Panc1 (cell line): ENCODE data around the gene SEMA3B. TPM values are rescaled to one million over a fixed set of nuclear protein-coding genes. Genes with fewer than 3 reads are reported as not detected.

ENCODE experiments used
- ATAC-seq: fragments of 200-7000 bp; cut with Tn5 transposase; 2 replicates; pipeline ENCODE4 v1.9.1; 2020; ENCODE audit warnings: mild to moderate bottlenecking, moderate library complexity
- BruUV-seq: library from RNA; stranded (reverse); fragments of 400-500 nt; replicated peaks from 2 replicates; lab custom pipeline; 2021; lab: Mats Ljungman, UMichigan
- CTCF ChIA-PET: fragments of 300-600 bp; sonication (Branson Sonifier 250); formaldehyde crosslinking; loops from one replicate; lab custom pipeline; 2022; ENCODE audit warnings: antibody characterized with exemption; lab: Charles Lee
- POLR2A ChIA-PET: fragments of 300-600 bp; sonication (Branson Sonifier 250); formaldehyde crosslinking; loops from one replicate; lab custom pipeline; 2022; ENCODE audit warnings: antibody characterized with exemption; lab: Charles Lee
- DNase-seq: peaks from one replicate; pipeline ENCODE4 v3.0.0-alpha.2; 2010; ENCODE audit warnings: low read depth, low spot score
- H3K27ac ChIP-seq: 2 replicates; pipeline ENCODE4 v1.5.1; 2011; ENCODE audit warnings: mild to moderate bottlenecking, low read length, inconsistent platforms
- H3K27me3 ChIP-seq: fragments of 200-500 bp; sonication (Bioruptor generic); 2 replicates; pipeline ENCODE4 v1.6.0; 2014; ENCODE audit warnings: low read length, inconsistent platforms; ENCODE audit not compliant: control insufficient read depth, insufficient read depth
- H3K36me3 ChIP-seq: fragments of 200-500 bp; sonication (Bioruptor generic); 2 replicates; pipeline ENCODE4 v1.5.1; 2014; ENCODE audit warnings: inconsistent platforms, mild to moderate bottlenecking, low read length, moderate library complexity; ENCODE audit not compliant: control insufficient read depth, insufficient read depth
- H3K4me1 ChIP-seq: 2 replicates; pipeline ENCODE4 v1.5.1; 2011; ENCODE audit warnings: inconsistent platforms, mild to moderate bottlenecking, low read length, moderate library complexity; ENCODE audit not compliant: control insufficient read depth, insufficient read depth
- H3K4me3 ChIP-seq, 2 experiments: 2 replicates each; pipeline ENCODE4 v1.5.1; 2011 to 2012; ENCODE audit warnings: low read depth in 2 of 2, low read length in 2 of 2, mild to moderate bottlenecking in 2 of 2, inconsistent platforms in 1 of 2, moderate library complexity in 1 of 2
- H3K9me3 ChIP-seq: fragments of 200-500 bp; sonication (Bioruptor generic); 2 replicates; pipeline ENCODE4 v1.5.1; 2014; ENCODE audit warnings: low read depth, mild to moderate bottlenecking, inconsistent platforms, low read length, moderate library complexity; ENCODE audit not compliant: control insufficient read depth, insufficient read depth
- CTCF ChIP-seq: fragments of 450-650 bp; IDR thresholded peaks from 2 replicates; pipeline ENCODE4 v1.5.1; 2017; ENCODE audit warnings: mild to moderate bottlenecking
- POLR2AphosphoS5 ChIP-seq: IDR thresholded peaks from 2 replicates; pipeline ENCODE4 v1.6.1; 2012; ENCODE audit warnings: mild to moderate bottlenecking, low read depth, low read length, moderate library complexity
- REST ChIP-seq, 2 experiments: IDR thresholded peaks; 2 replicates each; pipeline ENCODE4 v1.6.1; 2011 to 2012; ENCODE audit warnings: low read depth in 2 of 2, control low read depth in 1 of 2, low read length in 1 of 2, mild to moderate bottlenecking in 1 of 2, moderate library complexity in 1 of 2; ENCODE audit not compliant: insufficient read depth in 1 of 2
- SIN3A ChIP-seq: IDR thresholded peaks from 2 replicates; pipeline ENCODE4 v1.6.1; 2012; ENCODE audit warnings: low read depth, mild to moderate bottlenecking, low read length, moderate library complexity, borderline replicate concordance; ENCODE audit not compliant: insufficient read depth
- TCF7L2 ChIP-seq: IDR thresholded peaks from 2 replicates; pipeline ENCODE4 v1.6.1; 2011; ENCODE audit warnings: mild to moderate bottlenecking, low read depth, low read length, inconsistent platforms
- in situ Hi-C: cut with HindIII; loops from 2 replicates; pipeline ENCODE4 v1.10.0; 2016; ENCODE audit warnings: low sequenced_read_pairs, low pct_unique_long_range_greater_than_20kb
- intact Hi-C: fragments of 100-400 bp; cut with micrococcal nuclease; formaldehyde crosslinking; loops from one replicate; pipeline ENCODE4 v1.10.0; 2022; ENCODE audit not compliant: unreplicated experiment
- total RNA-seq: library from RNA; stranded (reverse); gene quantifications from one replicate; pipeline ENCODE4 v1.2.1, GENCODE V29; 2021; ENCODE audit not compliant: unreplicated experiment

SEMA3B gene
- total RNA-seq, 1 experiment from 2014 or later = 1.4 TPM

DNA sequence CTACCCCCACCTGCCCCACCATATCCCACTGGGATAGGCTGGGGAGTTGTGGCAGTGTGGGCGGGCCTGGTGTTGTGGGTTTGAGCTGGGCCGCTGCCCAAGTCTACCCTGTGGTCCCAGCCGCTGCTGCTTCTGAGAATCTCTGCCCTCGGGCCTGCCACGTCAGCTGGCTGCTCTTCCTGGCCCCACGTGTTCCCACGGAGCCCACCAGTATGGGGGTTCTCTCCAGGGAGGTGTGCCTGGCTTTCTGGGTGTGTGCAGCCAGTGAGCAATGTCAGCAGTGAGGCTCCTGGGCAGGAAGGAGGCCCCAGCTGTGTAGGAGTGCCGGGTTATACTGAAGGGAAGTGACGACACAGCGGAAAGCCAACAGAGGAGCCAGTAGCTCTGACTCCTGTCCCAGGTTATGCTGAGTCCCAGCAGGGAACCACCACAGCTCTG lies 22.4 kb upstream of the SEMA3B start:
- no peaks in the 10 kb centered on the region for H3K9me3 ChIP-seq
- peaks cover 48% of the 10 kb centered on the region for H3K4me1 ChIP-seq
- DNase-seq (no peak), ATAC-seq (peak; percentile 56)
- H3K4me3 ChIP-seq = no peak overlapping the region
- POLR2A ChIA-PET = no interaction called here
- H3K27ac ChIP-seq = peak overlapping the region; percentile 88
- CTCF ChIA-PET = interaction anchor here (0.8 to 1.3 kb wide), 3 partner anchors 11 to 51 kb away, joined by 4 to 6 read pairs (median 5); partner anchors contain the start of gene GNAI2
- intact Hi-C loops = no loop called here
- in situ Hi-C loops = no loop called here
- TF ChIP-seq SIN3A = no peak
- TF ChIP-seq CTCF = no peak
- TF ChIP-seq TCF7L2 = no peak
- no peak for TF ChIP-seq REST (IDR thresholded peaks at IDR 0.05; ENCODE audit: insufficient read depth in 1 of 2, low read depth in 2 of 2, low read length in 1 of 2)
- TF ChIP-seq POLR2AphosphoS5 = no peak
- H3K36me3 ChIP-seq = no peaks in the 10 kb centered on the region
- no peaks in the 10 kb centered on the region for H3K27me3 ChIP-seq
- BruUV-seq = no TSS peak

DNA sequence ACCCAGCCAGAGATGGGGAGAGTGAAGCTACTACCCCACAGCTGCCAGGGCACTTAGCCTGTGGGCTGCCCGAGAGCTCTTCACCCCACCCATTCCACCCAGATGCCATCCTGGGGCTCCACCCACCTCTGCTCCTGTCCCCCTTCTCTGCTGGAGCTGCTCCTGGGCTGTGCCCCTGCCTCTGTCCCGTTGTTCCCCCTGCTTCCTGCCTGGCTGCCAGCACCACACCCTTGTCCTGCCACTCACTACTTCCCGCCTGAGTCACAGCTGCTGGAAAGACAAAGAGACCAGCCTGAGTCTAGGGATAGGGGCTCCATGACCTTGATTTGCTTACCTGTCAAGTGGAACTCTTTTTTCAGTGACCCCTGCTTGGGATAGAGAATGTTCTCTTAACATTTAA lies 20.6 kb upstream of the SEMA3B start:
- CTCF ChIA-PET = no interaction called here

More for the DNA sequence above, 20.6 kb upstream of the SEMA3B start:
- Histone ChIP-seq H3K9me3 (no peaks in the 10 kb centered on the region), H3K36me3 (no peaks in the 10 kb centered on the region), H3K27ac (no peak overlapping the region), H3K4me3 (no peak overlapping the region), H3K4me1 (peaks cover 36% of the 10 kb centered on the region), H3K27me3 (no peaks in the 10 kb centered on the region)
- intact Hi-C loops = no loop called here
- BruUV-seq = no TSS peak
- POLR2A ChIA-PET = no interaction called here
- TF ChIP-seq CTCF = no peak
- no peak for TF ChIP-seq REST (IDR thresholded peaks at IDR 0.05; ENCODE audit: insufficient read depth in 1 of 2, low read depth in 2 of 2, low read length in 1 of 2)
- no peak for TF ChIP-seq POLR2AphosphoS5
- TF ChIP-seq TCF7L2 = no peak
- TF ChIP-seq SIN3A = no peak
- in situ Hi-C loops = no loop called here
- DNase-seq (no peak), ATAC-seq (no peak)
